CD4-positive, alpha-beta T cell (primary cell): ENCODE measurements around the gene TBC1D19. TPM values are rescaled to one million over a fixed set of nuclear protein-coding genes. Genes with fewer than 3 reads are reported as not detected.

Source experiments
- ATAC-seq: fragments of 200-7000 bp; cut with Tn5 transposase; one replicate; pipeline ENCODE4 v1.10.0; 2022; ENCODE audit warnings: mild to moderate bottlenecking; ENCODE audit not compliant: poor library complexity
- CTCF ChIA-PET: fragments of 350-600 bp; sonication (Branson Sonifier 250); formaldehyde crosslinking; loops from one replicate; lab custom pipeline; 2021; ENCODE audit warnings: antibody characterized with exemption, inconsistent platforms; lab: Charles Lee
- POLR2A ChIA-PET: fragments of 350-600 bp; sonication (Branson Sonifier 250); formaldehyde crosslinking; loops from one replicate; lab custom pipeline; 2021; ENCODE audit warnings: antibody characterized with exemption, inconsistent platforms; lab: Charles Lee
- DNase-seq, 14 experiments: peaks; one replicate each; pipeline ENCODE4 v3.0.0-alpha.2; 2013 to 2020; ENCODE audit warnings: mixed read lengths in 2 of 14
- H3K27ac ChIP-seq, 2 donors: one replicate each; pipeline versions ENCODE4 v1.5.1 to v1.7.0; 2013; ENCODE audit warnings: low read length in 2 of 2, low read depth in 1 of 2, mild to moderate bottlenecking in 1 of 2
- H3K27me3 ChIP-seq, 2 experiments: 1 replicate in 1 of 2; 2 replicates in 1 of 2; pipeline versions ENCODE4 v1.6.1 to v1.7.0; 2013; ENCODE audit warnings: low read length in 2 of 2, control low read depth in 1 of 2, mild to moderate bottlenecking in 1 of 2, moderate library complexity in 1 of 2; ENCODE audit not compliant: insufficient read depth in 2 of 2, control insufficient read depth in 1 of 2
- H3K36me3 ChIP-seq: one replicate; pipeline ENCODE4 v1.6.1; 2013; ENCODE audit warnings: low read length, control low read depth; ENCODE audit not compliant: insufficient read depth
- H3K4me1 ChIP-seq: one replicate; pipeline ENCODE4 v1.6.1; 2013; ENCODE audit warnings: low read length, control low read depth; ENCODE audit not compliant: insufficient read depth
- H3K4me3 ChIP-seq: one replicate; pipeline ENCODE4 v1.5.1; 2013; ENCODE audit warnings: mild to moderate bottlenecking, low read length, moderate library complexity
- H3K9me3 ChIP-seq, 2 experiments: 1 replicate in 1 of 2; 2 replicates in 1 of 2; pipeline versions ENCODE4 v1.6.1 to v1.7.0; 2013; ENCODE audit warnings: low read length in 2 of 2, mild to moderate bottlenecking in 2 of 2, control low read depth in 1 of 2, moderate library complexity in 1 of 2; ENCODE audit not compliant: control insufficient read depth in 1 of 2, insufficient read depth in 1 of 2
- H3K27ac Mint-ChIP-seq: one replicate; pipeline ENCODE4 v1.8.0; 2020; ENCODE audit warnings: mixed read lengths
- H3K27me3 Mint-ChIP-seq: one replicate; pipeline ENCODE4 v1.8.0; 2021; ENCODE audit warnings: mixed read lengths
- H3K36me3 Mint-ChIP-seq: one replicate; pipeline ENCODE4 v1.8.0; 2021; ENCODE audit warnings: low read depth, mixed read lengths
- H3K4me1 Mint-ChIP-seq: one replicate; pipeline ENCODE4 v1.8.0; 2021; ENCODE audit warnings: low read depth, mixed read lengths
- H3K4me3 Mint-ChIP-seq: one replicate; pipeline ENCODE4 v1.8.0; 2020; ENCODE audit warnings: mild to moderate bottlenecking, mixed read lengths
- H3K9me3 Mint-ChIP-seq: one replicate; pipeline ENCODE4 v1.8.0; 2020; ENCODE audit warnings: mixed read lengths
- intact Hi-C, 2 experiments: fragments of 100-400 bp; cut with DNase I in 1 of 2; cut with micrococcal nuclease in 1 of 2; formaldehyde crosslinking; loops; one replicate each; pipeline versions ENCODE4 v1.15.1 to v1.9.0; 2023 to 2025; cut with DNase I, micrococcal nuclease
- total RNA-seq, 174 experiments: library from RNA in 2 of 174; stranded (reverse) in 2 of 174; gene quantifications; one replicate each; pipeline ENCODE4 v1.2.3 and lab custom pipeline; 2021 to 2026
- TF ChIP-seq, protein P1 (sequence below): fragments of 200-600 bp; IDR thresholded peaks from one replicate; pipeline ENCODE4 v1.8.0; 2022; ENCODE audit warnings: antibody characterized with exemption, mild to moderate bottlenecking

The TBC1D19 gene
- total RNA-seq, 2 experiments from 2014 or later: 4.0 to 4.8 TPM

DNA sequence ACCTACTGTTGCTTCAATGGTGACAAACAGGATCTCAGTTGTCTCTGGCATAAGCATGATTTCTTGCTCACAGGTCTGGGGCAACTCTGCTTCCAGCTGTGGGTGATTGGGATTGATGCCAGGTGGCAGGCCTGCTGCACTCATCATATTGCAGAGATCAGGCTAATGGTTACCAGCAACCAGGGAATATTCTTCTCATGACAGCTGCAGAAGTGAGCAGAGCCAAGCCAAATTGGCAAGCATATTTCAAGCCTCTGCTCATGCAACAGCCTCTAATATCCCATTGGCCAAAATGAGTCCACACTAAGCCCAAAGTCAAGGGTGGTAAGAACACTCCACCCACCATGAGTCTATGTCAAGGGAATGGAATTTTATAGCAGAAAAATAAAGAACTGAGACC, 26.7 kb upstream of the TBC1D19 start:
- Mint-ChIP-seq H3K27me3 (peaks cover 69% of the 10 kb centered on the region), H3K27ac (no peak overlapping the region), H3K36me3 (no peaks in the 10 kb centered on the region), H3K4me1 (no peaks in the 10 kb centered on the region), H3K4me3 (no peak overlapping the region), H3K9me3 (peaks cover 11% of the 10 kb centered on the region)
- CTCF ChIA-PET: no interaction called here
- DNase-seq (no peak), ATAC-seq (no peak)
- H3K4me1 ChIP-seq: no peaks in the 10 kb centered on the region
- POLR2A ChIA-PET: no interaction called here
- H3K27ac ChIP-seq: no peak overlapping the region
- no peak overlapping the region for H3K4me3 ChIP-seq
- intact Hi-C loops: no loop called here
- H3K36me3 ChIP-seq: no peaks in the 10 kb centered on the region
- TF ChIP-seq, protein P1, sequence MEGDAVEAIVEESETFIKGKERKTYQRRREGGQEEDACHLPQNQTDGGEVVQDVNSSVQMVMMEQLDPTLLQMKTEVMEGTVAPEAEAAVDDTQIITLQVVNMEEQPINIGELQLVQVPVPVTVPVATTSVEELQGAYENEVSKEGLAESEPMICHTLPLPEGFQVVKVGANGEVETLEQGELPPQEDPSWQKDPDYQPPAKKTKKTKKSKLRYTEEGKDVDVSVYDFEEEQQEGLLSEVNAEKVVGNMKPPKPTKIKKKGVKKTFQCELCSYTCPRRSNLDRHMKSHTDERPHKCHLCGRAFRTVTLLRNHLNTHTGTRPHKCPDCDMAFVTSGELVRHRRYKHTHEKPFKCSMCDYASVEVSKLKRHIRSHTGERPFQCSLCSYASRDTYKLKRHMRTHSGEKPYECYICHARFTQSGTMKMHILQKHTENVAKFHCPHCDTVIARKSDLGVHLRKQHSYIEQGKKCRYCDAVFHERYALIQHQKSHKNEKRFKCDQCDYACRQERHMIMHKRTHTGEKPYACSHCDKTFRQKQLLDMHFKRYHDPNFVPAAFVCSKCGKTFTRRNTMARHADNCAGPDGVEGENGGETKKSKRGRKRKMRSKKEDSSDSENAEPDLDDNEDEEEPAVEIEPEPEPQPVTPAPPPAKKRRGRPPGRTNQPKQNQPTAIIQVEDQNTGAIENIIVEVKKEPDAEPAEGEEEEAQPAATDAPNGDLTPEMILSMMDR: no peak
- peaks cover 0 to 7% of the 10 kb centered on the region in 2 experiments for H3K9me3 ChIP-seq
- H3K27me3 ChIP-seq: peaks cover 1 to 3% of the 10 kb centered on the region in 2 experiments

DNA sequence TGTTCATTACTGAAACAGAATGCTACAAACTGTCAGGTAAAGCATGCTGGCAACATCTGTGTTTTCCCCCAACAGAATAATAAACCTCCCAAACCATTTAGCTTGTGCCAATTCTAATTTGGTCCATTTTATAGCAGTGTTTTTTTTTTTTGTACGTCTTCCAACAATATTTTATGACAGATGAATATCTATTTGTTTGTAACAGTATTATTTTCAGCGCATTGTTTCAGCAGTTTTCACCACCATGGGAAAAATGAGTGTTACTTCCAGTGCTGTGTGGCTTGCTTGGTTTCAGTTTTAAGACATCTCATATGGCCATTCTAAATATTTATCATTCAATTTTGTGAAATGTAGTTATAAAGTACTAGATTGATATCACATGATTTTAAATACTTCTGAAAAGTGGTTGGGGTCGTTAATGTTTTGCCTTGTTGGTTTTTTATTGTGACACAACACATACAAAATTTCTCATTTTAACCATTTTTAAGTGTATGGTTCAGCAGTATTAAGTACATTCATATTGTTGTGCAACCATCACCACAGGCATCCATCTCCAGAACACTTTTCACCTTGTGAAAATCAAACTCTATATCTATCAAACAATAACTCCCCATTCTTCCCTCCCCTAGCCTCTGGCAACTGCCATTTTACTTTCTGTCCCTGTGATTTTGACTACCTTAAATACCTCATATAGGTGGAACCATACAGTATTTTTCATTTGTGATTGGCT, 25.6 kb upstream of the TBC1D19 start:
- H3K36me3 Mint-ChIP-seq: no peaks in the 10 kb centered on the region
- Histone ChIP-seq H3K36me3 (no peaks in the 10 kb centered on the region), H3K4me1 (no peaks in the 10 kb centered on the region), H3K4me3 (no peak overlapping the region), H3K27me3 (peaks cover 7% of the 10 kb centered on the region in 2 experiments), H3K9me3 (peaks cover 0 to 7% of the 10 kb centered on the region in 2 experiments), H3K27ac (no peak overlapping the region)
- DNase-seq (no peak), ATAC-seq (no peak)
- intact Hi-C loops: no loop called here
- no peak overlapping the region for H3K27ac Mint-ChIP-seq
- TF ChIP-seq, protein P1: no peak
- no peaks in the 10 kb centered on the region for H3K4me1 Mint-ChIP-seq
- peaks cover 62% of the 10 kb centered on the region for H3K27me3 Mint-ChIP-seq
- H3K4me3 Mint-ChIP-seq: no peak overlapping the region
- ChIA-PET CTCF (interaction anchor here (0.6 kb wide), 1 partner anchor 268 kb away, joined by 3 read pairs; no protein-coding TSS in a partner anchor), POLR2A (no interaction called here)
- peaks cover 12% of the 10 kb centered on the region for H3K9me3 Mint-ChIP-seq

DNA sequence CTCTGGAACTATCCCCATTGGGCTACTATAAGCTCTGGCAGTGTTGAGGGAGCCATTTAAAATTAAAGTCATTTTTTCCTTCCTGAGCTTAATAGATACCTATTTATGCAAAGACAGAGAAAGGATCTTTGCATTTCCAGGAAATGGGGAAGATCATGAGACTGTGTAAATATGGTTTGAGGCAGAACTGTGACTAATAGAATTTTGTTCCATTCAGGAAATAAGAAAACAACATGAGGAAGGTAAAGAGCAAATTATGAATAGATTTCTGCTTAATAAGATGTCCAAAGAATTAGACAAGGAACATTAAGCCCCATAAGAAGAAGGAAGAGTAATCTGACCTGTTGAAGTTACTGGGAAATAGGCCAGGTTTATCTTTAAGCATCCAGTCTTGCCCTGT, 17.8 kb upstream of the TBC1D19 start:
- CTCF ChIA-PET: no interaction called here
- POLR2A ChIA-PET: no interaction called here
- Mint-ChIP-seq H3K36me3 (no peaks in the 10 kb centered on the region), H3K27ac (no peak overlapping the region), H3K4me3 (no peak overlapping the region), H3K4me1 (no peaks in the 10 kb centered on the region), H3K9me3 (peaks cover 4% of the 10 kb centered on the region), H3K27me3 (peaks cover 52% of the 10 kb centered on the region)
- H3K9me3 ChIP-seq: no peaks in the 10 kb centered on the region
- intact Hi-C loops: no loop called here
- no peak for DNase-seq
- H3K4me3 ChIP-seq: no peak overlapping the region
- no peak overlapping the region for H3K27ac ChIP-seq
- H3K36me3 ChIP-seq: no peaks in the 10 kb centered on the region
- peaks cover 7 to 20% of the 10 kb centered on the region in 2 experiments for H3K27me3 ChIP-seq
- TF ChIP-seq, protein P1: no peak
- H3K4me1 ChIP-seq: no peaks in the 10 kb centered on the region
- ATAC-seq: no peak
